ENCODE results near the gene TMEM185B.
"Not testable (repeated sequence)": the region's sequence is repeated elsewhere in the genome, so short reads cannot be mapped to it uniquely, and the experiment has no call there.

TMEM185B gene

DNA sequence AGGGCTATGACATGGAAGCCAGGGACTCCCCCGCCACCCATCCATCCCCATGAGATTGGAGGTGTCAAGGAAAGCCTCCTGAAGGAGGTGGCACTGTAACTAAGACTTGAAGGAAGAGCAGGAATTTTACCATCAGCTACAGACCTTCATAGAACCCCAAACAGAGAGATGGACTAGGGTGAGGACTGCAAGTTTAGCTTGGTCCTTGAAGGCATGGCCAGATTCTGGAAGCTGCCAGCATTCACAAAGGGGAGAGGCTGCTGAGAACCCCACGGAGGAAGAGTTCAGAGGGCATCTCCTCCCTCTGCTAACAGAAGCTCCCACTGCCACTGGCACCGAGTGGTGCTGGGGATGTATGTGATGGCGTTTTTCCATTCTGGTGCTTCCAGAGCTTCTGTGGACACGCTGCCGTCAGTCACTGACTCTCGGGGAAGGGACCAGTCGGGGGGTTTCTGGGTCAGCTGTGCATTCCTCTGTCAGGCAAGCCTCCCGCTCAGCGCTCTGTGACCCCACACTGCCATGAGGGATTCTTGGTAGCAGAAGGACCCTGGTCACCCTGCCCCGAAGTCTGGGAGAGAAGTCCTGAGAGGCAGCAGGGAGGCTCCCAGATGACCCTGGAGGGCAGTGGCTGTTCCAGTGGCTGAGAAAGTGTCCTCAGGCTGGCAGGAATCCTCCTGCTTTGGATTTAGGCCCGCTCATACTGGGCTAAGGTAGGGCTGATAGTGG, 18.1 kb downstream of the TMEM185B start:
- no peak for DNase-seq

- no peak for DNase-seq
Observed at GRCh38 chr2:120204417-120204816, 18.8 kb downstream of the TMEM185B start.

GRCh38 chr2:120204022-120204405, 19.2 kb downstream of the TMEM185B start:
- no peak for DNase-seq

DNA sequence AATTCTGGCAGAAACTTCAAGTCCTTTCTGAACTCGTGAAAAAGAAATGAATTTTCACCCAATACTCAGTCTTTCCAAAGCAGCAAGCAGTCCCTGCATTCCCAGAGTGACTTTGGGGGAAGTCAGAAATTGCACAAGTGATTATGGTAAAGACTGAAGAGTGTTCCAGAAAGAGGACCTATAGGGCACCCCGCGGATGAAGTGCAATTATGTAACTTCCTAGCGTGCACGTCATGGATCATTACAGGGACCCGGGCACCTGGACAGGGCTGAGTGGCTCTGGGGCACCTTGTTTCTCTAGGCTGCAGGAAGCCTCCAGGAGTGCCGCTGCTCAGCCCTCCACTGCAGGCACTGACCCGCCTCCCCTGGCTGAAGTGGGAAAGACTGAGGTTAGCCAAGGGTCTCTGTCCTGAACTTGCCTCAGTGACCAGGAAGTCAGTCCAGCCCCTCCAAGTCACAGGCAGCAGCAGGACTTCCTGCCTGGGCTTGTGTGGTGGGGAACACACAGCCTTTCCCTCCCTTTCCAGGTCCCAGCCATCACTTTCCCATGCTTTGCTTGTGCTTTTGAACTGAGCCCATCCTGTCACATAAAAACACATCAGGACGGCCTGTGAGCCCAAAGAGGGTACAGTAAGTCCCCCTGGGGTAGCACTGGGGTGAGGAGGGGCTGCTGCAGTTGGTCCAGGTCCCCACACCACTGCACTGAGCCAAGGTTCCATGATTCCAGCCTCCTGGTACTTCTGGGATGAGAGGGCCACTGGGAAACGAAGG, 19.8 kb downstream of the TMEM185B start:
- no peak for DNase-seq

DNA sequence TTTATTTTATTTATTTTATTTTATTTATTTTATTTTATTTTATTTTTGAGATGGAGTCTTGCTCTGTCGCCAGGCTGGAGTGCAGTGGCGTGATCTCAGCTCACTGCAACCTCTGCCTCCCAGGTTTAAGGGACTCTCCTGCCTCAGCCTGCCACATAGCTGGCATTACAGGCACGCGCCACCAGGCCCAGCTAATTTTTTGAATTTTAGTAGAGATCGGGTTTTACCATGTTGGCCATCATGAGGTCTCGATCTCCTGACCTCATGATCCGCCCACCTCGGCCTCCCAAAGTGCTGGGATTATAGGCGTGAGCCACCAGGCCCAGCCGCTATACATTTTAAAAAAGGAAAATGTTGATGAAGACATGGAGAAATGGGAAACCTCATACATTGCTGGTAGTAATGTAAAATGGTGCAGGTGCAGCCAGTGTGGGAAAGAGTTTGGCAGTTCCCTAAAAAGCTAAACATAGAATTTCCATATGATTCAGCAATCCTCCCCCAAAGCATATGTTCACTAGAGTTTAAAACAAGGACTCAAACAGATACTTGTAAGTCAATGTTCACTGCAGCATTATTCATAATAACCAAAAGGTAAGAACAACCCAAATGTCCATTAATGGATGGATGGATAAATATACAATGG, 23.3 kb downstream of the TMEM185B start:
- not testable (repeated sequence) for DNase-seq

DNA sequence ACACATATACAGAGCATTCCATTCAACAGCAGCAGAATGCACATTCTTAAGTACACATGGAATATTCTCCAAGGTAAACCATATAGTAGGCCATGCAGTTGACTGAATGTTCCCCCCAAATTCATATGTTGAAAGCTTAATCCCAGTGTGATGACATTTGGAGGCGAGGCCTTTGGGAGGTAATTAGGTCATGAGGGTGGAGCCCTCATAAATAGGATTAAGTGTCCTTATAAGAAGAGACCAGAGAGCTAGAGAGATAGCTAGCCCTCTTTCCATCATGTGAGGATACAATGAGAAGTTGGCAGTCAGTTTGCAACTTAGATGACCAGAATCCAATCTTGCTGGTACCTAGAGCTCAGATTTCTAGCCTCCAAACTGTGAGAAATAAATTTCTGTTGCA, 27.6 kb downstream of the TMEM185B start:
- DNase-seq = no peak

- no peak for DNase-seq
Observed at GRCh38 chr2:120192280-120192679, 30.9 kb downstream of the TMEM185B start.

GRCh38 chr2:120189189-120189588, 34.0 kb downstream of the TMEM185B start:
- DNase-seq = no peak

- DNase-seq = no peak
Observed at GRCh38 chr2:120182019-120182560, 41.1 kb downstream of the TMEM185B start.

- no peak for DNase-seq
Observed at GRCh38 chr2:120180066-120180465, 43.1 kb downstream of the TMEM185B start.

DNA sequence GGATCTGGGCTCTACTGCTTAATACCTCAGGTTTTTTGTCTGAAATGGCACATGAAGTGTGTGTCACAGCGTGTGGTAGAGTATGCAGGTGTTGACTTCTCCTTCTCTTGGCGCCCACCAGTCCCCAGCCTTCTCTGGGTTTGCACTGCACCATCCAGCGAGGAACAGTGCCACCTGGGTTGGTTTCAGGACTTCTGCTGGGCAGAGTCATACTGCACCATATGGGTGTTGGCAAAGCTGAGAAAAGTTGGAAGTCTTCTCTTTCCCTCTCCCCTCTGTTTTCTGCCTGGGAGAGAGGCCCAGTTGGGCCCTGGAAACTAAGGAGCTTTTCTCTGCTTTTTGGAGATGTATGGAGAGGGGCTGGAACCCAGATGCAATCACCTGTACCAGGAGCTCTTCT, 43.8 kb downstream of the TMEM185B start:
- no peak for DNase-seq

GRCh38 chr2:120177973-120178372, 45.2 kb downstream of the TMEM185B start:
- DNase-seq = no peak

DNA sequence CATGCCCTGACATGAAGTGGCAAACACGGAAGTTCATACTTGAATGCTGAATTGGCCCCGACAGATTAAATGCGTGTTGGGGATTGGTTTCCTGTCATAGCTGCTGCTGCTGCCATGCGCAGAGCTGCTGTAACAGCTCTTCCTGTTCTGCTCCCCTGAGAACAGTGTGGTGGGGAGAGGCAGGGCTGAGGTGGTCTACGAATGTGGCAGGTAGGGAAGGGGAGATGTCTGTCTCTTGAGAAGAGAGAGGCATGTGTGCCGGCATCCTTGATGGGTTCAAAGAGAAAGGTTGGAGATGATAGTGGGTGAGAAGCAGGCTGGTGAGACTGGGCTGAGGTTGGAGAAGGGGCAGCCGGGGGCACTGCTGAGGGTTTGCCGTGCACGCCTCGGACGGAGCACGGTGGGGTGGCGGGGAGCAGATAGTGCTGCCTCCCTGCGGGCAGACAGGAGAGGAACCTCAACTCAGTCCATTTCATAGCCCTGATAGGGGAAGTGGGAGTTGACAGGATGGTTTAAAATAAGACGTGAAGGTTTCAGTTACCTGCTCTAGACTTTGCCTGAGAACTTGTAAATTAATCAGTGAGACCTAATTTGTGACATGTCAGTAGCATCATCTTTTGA, 46.1 kb downstream of the TMEM185B start:
- no peak for DNase-seq

- DNase-seq = no peak
Observed at GRCh38 chr2:120176526-120176925, 46.7 kb downstream of the TMEM185B start.

- peak; percentile 64 for DNase-seq
Observed at GRCh38 chr2:120174963-120175581, 48.1 kb downstream of the TMEM185B start.

Measured in fibroblast of skin of right quadriceps (primary cell).